ENCODE measurements around the gene FN1.
A peak's percentile ranks its signal among the peaks of the same experiment; 100 is the strongest.

FN1 gene

DNA sequence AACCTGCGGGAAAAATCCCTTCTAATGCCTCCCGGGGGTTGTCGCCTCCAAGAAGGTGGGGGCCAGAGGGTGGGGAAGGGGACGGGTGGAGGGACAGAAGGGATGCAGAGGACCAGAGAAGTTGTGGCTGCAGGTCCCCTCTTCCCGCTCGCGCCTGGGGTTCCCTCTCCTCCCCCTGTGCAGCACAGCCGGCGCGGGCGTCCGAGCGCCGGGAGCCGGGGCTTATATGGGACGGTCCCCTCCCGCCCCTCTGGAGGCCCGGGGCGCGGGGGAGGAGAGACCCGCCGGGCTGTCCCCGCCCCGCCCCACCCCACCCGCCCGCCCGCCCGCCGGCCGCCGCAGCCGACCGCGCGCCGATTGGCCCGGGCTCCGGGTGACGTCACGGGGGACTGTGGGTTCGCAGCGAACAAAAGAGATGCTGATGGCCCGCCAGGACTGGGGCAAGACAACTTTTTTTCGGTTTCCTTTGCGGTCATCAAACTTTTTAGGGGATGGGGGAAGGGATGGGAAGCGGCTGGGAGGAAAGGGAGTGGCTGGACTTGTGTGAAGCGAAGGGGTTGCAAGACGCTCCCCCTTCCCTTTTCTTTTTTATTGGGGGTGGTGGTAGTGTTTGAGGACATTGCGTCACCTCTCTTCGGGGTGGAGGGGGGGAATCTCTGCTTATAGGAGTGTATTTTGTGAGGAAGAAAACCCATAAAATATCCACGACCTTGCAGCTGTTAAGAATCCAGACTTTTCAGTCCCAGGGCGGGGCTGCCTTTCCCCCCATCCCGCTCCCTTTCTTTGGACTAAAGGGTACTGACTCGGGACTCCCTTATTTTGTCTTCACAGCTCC is at the start of gene FN1:
Gene FN1, minus strand, starts transcription at position 199 of the 835 bp plus-strand sequence. CDS start 266 bp downstream, outside the sequence.
- TF ChIP-seq, protein P1, sequence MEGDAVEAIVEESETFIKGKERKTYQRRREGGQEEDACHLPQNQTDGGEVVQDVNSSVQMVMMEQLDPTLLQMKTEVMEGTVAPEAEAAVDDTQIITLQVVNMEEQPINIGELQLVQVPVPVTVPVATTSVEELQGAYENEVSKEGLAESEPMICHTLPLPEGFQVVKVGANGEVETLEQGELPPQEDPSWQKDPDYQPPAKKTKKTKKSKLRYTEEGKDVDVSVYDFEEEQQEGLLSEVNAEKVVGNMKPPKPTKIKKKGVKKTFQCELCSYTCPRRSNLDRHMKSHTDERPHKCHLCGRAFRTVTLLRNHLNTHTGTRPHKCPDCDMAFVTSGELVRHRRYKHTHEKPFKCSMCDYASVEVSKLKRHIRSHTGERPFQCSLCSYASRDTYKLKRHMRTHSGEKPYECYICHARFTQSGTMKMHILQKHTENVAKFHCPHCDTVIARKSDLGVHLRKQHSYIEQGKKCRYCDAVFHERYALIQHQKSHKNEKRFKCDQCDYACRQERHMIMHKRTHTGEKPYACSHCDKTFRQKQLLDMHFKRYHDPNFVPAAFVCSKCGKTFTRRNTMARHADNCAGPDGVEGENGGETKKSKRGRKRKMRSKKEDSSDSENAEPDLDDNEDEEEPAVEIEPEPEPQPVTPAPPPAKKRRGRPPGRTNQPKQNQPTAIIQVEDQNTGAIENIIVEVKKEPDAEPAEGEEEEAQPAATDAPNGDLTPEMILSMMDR (IDR thresholded peaks at IDR 0.05; ENCODE audit: insufficient read depth, low read depth, low read length, missing control alignments): no peak
- H3K4me3 ChIP-seq (ENCODE audit: low read length): peak within 1 kb of the TSS; percentile 67
- peak; percentile 71 for DNase-seq (ENCODE audit: low read depth)

DNA sequence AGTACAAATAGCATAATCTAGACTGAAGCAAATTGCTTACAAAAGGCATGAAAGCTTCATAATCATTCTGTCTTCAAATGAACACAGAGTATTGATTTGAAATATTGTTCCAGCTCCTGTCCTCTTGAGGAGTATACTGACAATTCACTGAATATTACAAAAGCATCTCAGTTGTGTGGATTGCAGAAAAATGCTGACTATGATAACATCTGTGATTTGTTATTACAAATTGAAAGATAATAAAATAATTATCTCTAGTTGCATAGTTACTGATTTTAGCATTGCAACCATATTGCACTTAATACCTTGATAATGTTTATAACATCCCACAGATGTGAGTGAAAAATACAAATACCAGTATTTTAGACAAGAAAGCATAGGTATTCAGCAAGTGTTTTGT is 49.2 kb upstream of the FN1 start:
- TF ChIP-seq, protein P1 (IDR thresholded peaks at IDR 0.05; ENCODE audit: insufficient read depth, low read depth, low read length, missing control alignments): no peak
- H3K4me3 ChIP-seq (ENCODE audit: low read length): no peak overlapping the region
- DNase-seq (ENCODE audit: low read depth): no peak

DNA sequence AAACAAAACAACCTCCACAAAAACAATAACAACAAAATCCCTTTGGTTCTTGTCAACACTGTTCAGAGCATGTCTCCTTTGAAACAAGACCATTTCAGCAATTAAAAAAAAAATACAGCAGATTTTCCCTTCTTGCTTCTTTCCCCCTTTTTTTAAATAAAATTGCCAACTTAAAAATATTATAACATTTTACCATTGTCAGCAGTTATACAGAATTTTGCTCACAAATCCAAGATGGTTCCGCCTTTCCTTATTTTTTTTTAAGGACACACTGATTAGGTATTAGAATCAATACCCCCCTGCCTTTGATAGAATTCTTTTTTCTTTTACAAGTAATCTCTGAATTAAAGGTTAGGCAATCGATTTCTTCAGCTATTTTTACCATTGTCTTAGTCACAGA is 48.7 kb upstream of the FN1 start:
- H3K4me3 ChIP-seq (ENCODE audit: low read length): no peak overlapping the region
- no peak for DNase-seq (ENCODE audit: low read depth)
- TF ChIP-seq, protein P1 (IDR thresholded peaks at IDR 0.05; ENCODE audit: insufficient read depth, low read depth, low read length, missing control alignments): no peak

DNA sequence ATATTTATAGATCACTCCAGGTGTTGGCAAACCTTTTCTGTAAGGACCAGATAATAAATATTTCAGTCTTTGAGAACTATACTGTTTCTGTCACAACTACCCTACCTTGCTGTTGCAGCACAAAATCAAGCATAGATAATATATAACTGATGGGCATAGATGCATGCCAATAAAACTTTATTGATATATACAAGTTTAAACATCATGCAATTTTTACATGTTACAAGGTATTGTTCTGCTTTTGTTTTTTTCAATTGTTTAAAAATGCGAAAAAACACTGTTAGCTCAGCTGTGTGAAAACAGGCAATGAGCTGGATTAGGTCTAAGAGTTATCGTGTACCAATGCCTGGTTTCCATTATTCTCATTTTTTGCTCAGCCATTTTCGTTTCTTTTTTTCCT is 47.6 kb upstream of the FN1 start:
- no peak for DNase-seq (ENCODE audit: low read depth)
- TF ChIP-seq, protein P1 (IDR thresholded peaks at IDR 0.05; ENCODE audit: insufficient read depth, low read depth, low read length, missing control alignments): no peak

DNA sequence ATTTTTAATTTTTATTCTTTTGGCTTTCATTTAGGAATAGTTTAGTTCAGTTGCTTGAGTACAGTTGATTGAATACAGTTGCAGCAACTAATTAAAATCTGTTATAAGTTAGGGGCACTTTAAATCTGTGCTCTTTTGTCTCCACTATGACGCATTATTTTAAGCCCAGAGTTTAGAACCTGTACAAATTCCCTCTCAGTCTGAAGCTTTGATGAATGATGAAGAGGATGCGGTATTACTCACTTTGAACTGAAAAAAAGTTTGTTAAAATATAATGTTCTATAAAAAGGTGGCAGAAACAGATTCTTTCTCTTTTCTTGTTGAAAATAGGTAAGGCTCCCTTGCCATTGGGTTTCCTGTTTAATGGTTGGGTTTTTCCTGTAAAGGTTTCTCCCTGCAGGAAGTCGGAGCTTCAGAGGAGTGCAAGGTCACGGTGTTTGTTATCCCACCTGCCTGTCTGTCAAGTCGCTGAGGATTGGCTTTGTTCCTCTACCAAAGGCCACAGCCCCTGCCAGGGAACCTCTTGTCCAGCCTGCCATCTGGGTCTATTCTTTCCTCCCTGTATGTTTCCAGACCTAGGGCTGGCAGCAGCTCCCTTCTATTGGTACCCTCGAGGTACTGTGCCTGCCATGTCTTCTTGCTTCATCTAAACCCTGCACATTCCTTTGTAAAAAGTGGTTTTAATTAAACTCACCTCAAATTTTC is 43.8 kb upstream of the FN1 start:
- no peak for DNase-seq (ENCODE audit: low read depth)
- H3K4me3 ChIP-seq (ENCODE audit: low read length): no peak overlapping the region
- TF ChIP-seq, protein P1 (IDR thresholded peaks at IDR 0.05; ENCODE audit: insufficient read depth, low read depth, low read length, missing control alignments): no peak

More for the DNA sequence above, 47.6 kb upstream of the FN1 start:
- no peak overlapping the region for H3K4me3 ChIP-seq (ENCODE audit: low read length)

DNA sequence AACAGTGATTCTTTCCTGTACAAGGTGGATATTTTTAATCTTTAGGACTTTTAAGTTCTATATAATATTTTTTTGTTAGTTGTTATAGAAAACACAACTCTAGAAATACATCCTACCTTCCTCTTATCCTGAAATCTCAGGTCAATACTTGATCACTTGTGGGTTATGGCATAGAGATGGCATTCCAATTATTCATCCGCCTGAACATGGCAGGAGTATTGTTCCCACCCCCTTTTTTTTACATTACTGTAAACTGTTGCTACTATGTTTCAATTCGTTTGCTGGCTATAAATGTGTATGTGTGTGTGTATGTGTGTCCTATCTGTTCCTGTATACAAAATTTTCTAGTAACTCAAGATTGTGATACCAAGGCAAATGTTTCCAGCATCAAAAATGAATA is 43.3 kb upstream of the FN1 start:
- peak; percentile 27 for DNase-seq (ENCODE audit: low read depth)
- TF ChIP-seq, protein P1 (IDR thresholded peaks at IDR 0.05; ENCODE audit: insufficient read depth, low read depth, low read length, missing control alignments): no peak
- no peak overlapping the region for H3K4me3 ChIP-seq (ENCODE audit: low read length)

Data from epithelial cell of esophagus (primary cell).